GM20000 (cell line): ENCODE measurements around the gene CACNA1D.

ENCODE experiments used
- DNase-seq: peaks from one replicate; pipeline ENCODE4 v3.0.0; 2012; ENCODE audit warnings: low spot score
- CTCF ChIP-seq: IDR thresholded peaks from 2 replicates; pipeline ENCODE4 v1.5.1; 2012; ENCODE audit warnings: mild to moderate bottlenecking, control low read depth; ENCODE audit errors: extremely low read depth, missing control alignments

CACNA1D gene

DNA sequence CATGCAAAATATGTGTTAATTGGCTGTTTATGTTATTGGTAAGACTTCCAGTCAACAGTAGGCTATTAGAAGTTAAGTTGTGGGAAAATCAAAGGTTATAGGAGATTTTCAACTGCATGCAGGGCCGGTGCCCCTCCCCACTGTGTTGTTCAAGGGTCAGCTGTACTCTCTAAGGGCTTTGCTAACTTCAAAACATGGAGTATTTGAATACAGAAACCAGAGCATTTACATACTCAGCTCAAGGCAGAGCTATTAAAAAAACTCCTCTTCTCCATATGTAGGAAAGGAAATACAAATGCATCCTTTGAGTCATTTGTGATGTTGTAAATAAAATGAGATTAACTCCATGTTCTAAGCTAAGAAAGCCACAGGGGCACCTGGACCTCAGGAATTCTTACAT is 368.7 kb downstream of the CACNA1D start:
- TF ChIP-seq CTCF: no peak
- no peak for DNase-seq
